ENCODE results near the gene ITGA5.

Gene ITGA5

GRCh38 chr12:54398995-54399793, 19.9 kb downstream of the ITGA5 start:
- Histone ChIP-seq H3K23ac (ENCODE audit: low read length) (no peak overlapping the region), H3K56ac (ENCODE audit: low read length) (no peak overlapping the region), H4K8ac (ENCODE audit: low read depth, low read length) (no peak overlapping the region), H2BK5ac (ENCODE audit: low read length) (no peak overlapping the region), H3K4me3 (ENCODE audit: low read length) (no peak overlapping the region), H3K18ac (ENCODE audit: low read length) (no peak overlapping the region), H3K27me3 (ENCODE audit: insufficient read depth, low read length, poor library complexity) (no peaks in the 10 kb centered on the region), H3K27ac (ENCODE audit: low read depth, low read length) (peak overlapping the region; percentile 18), H4K5ac (ENCODE audit: low read length) (no peak overlapping the region), H2BK15ac (replicated peaks; ENCODE audit: low read depth) (no peak overlapping the region), H2AK5ac (ENCODE audit: low read length) (no peak overlapping the region), H3K79me2 (ENCODE audit: control insufficient read depth, insufficient read depth, low read length) (no peaks in the 10 kb centered on the region), H3K79me1 (ENCODE audit: low read length) (peaks cover 8% of the 10 kb centered on the region), H2BK120ac (ENCODE audit: low read depth, low read length) (no peak overlapping the region), H3K4ac (ENCODE audit: low read depth, low read length) (no peak overlapping the region), H3K36me3 (ENCODE audit: control insufficient read depth, insufficient read depth, low read length) (peaks cover 52% of the 10 kb centered on the region), H3K4me1 (ENCODE audit: control insufficient read depth, low read depth, low read length) (peaks cover under 1% of the 10 kb centered on the region), H3K4me2 (ENCODE audit: low read length) (no peak overlapping the region), H3K9ac (ENCODE audit: low read length) (no peak overlapping the region)
- DNase-seq = peak; percentile 92
- WGBS (ENCODE audit: extremely low coverage, insufficient coverage, low lambda C conversion rate) = no CpG with 5 or more reads among the region's 8 CpGs

- no peak overlapping the region for H2BK5ac ChIP-seq (ENCODE audit: low read length)
- no peaks in the 10 kb centered on the region for H3K4me1 ChIP-seq (ENCODE audit: control insufficient read depth, low read depth, low read length)
- H3K27ac ChIP-seq (ENCODE audit: low read depth, low read length) = no peak overlapping the region
- H2BK15ac ChIP-seq (replicated peaks; ENCODE audit: low read depth) = no peak overlapping the region
- H3K4me2 ChIP-seq (ENCODE audit: low read length) = no peak overlapping the region
- no peak overlapping the region for H4K8ac ChIP-seq (ENCODE audit: low read depth, low read length)
- DNase-seq = no peak
- no peak overlapping the region for H3K56ac ChIP-seq (ENCODE audit: low read length)
- H3K4ac ChIP-seq (ENCODE audit: low read depth, low read length) = no peak overlapping the region
- H3K23ac ChIP-seq (ENCODE audit: low read length) = no peak overlapping the region
- peaks cover 42% of the 10 kb centered on the region for H3K36me3 ChIP-seq (ENCODE audit: control insufficient read depth, insufficient read depth, low read length)
- H3K79me1 ChIP-seq (ENCODE audit: low read length) = peaks cover 2% of the 10 kb centered on the region
- H3K27me3 ChIP-seq (ENCODE audit: insufficient read depth, low read length, poor library complexity) = no peaks in the 10 kb centered on the region
- no peak overlapping the region for H4K5ac ChIP-seq (ENCODE audit: low read length)
- H2AK5ac ChIP-seq (ENCODE audit: low read length) = no peak overlapping the region
- H2BK120ac ChIP-seq (ENCODE audit: low read depth, low read length) = no peak overlapping the region
- WGBS (ENCODE audit: extremely low coverage, insufficient coverage, low lambda C conversion rate) = no CpG with 5 or more reads among the region's 2 CpGs
- no peaks in the 10 kb centered on the region for H3K79me2 ChIP-seq (ENCODE audit: control insufficient read depth, insufficient read depth, low read length)
- H3K4me3 ChIP-seq (ENCODE audit: low read length) = no peak overlapping the region
- H3K9ac ChIP-seq (ENCODE audit: low read length) = no peak overlapping the region
- H3K18ac ChIP-seq (ENCODE audit: low read length) = no peak overlapping the region
Observed at GRCh38 chr12:54398218-54398617, 20.8 kb downstream of the ITGA5 start.

- Histone ChIP-seq H3K18ac (ENCODE audit: low read length) (no peak overlapping the region), H2AK5ac (ENCODE audit: low read length) (no peak overlapping the region), H3K27ac (ENCODE audit: low read depth, low read length) (no peak overlapping the region), H2BK5ac (ENCODE audit: low read length) (no peak overlapping the region), H4K8ac (ENCODE audit: low read depth, low read length) (no peak overlapping the region), H3K27me3 (ENCODE audit: insufficient read depth, low read length, poor library complexity) (no peaks in the 10 kb centered on the region), H2BK15ac (replicated peaks; ENCODE audit: low read depth) (no peak overlapping the region), H3K23ac (ENCODE audit: low read length) (no peak overlapping the region), H2BK120ac (ENCODE audit: low read depth, low read length) (no peak overlapping the region), H3K9ac (ENCODE audit: low read length) (no peak overlapping the region), H3K4ac (ENCODE audit: low read depth, low read length) (no peak overlapping the region), H3K79me1 (ENCODE audit: low read length) (peaks cover 2% of the 10 kb centered on the region), H3K4me2 (ENCODE audit: low read length) (no peak overlapping the region), H3K79me2 (ENCODE audit: control insufficient read depth, insufficient read depth, low read length) (no peaks in the 10 kb centered on the region), H3K4me3 (ENCODE audit: low read length) (no peak overlapping the region), H4K5ac (ENCODE audit: low read length) (no peak overlapping the region), H3K4me1 (ENCODE audit: control insufficient read depth, low read depth, low read length) (no peaks in the 10 kb centered on the region), H3K56ac (ENCODE audit: low read length) (no peak overlapping the region), H3K36me3 (ENCODE audit: control insufficient read depth, insufficient read depth, low read length) (peaks cover 36% of the 10 kb centered on the region)
- no peak for DNase-seq
- WGBS (ENCODE audit: extremely low coverage, insufficient coverage, low lambda C conversion rate) = no CpG with 5 or more reads among the region's 1 CpG
Observed at GRCh38 chr12:54397157-54397556, 21.9 kb downstream of the ITGA5 start.

- DNase-seq = no peak
- no peak overlapping the region for H2BK120ac ChIP-seq (ENCODE audit: low read depth, low read length)
- H2BK5ac ChIP-seq (ENCODE audit: low read length) = no peak overlapping the region
- H3K27me3 ChIP-seq (ENCODE audit: insufficient read depth, low read length, poor library complexity) = no peaks in the 10 kb centered on the region
- H3K79me2 ChIP-seq (ENCODE audit: control insufficient read depth, insufficient read depth, low read length) = no peaks in the 10 kb centered on the region
- no peak overlapping the region for H3K4me3 ChIP-seq (ENCODE audit: low read length)
- no peak overlapping the region for H2BK15ac ChIP-seq (replicated peaks; ENCODE audit: low read depth)
- peaks cover 25% of the 10 kb centered on the region for H3K36me3 ChIP-seq (ENCODE audit: control insufficient read depth, insufficient read depth, low read length)
- H3K27ac ChIP-seq (ENCODE audit: low read depth, low read length) = no peak overlapping the region
- no peak overlapping the region for H3K4me2 ChIP-seq (ENCODE audit: low read length)
- no peak overlapping the region for H3K9ac ChIP-seq (ENCODE audit: low read length)
- H3K4me1 ChIP-seq (ENCODE audit: control insufficient read depth, low read depth, low read length) = peaks cover 4% of the 10 kb centered on the region
- no peak overlapping the region for H2AK5ac ChIP-seq (ENCODE audit: low read length)
- no peak overlapping the region for H4K5ac ChIP-seq (ENCODE audit: low read length)
- H3K4ac ChIP-seq (ENCODE audit: low read depth, low read length) = no peak overlapping the region
- H3K23ac ChIP-seq (ENCODE audit: low read length) = no peak overlapping the region
- no peak overlapping the region for H4K8ac ChIP-seq (ENCODE audit: low read depth, low read length)
- no peak overlapping the region for H3K18ac ChIP-seq (ENCODE audit: low read length)
- H3K56ac ChIP-seq (ENCODE audit: low read length) = no peak overlapping the region
- peaks cover 2% of the 10 kb centered on the region for H3K79me1 ChIP-seq (ENCODE audit: low read length)
Observed at GRCh38 chr12:54395545-54395944, 23.5 kb downstream of the ITGA5 start.

GRCh38 chr12:54394986-54395385, 24.1 kb downstream of the ITGA5 start:
- Histone ChIP-seq H3K27me3 (ENCODE audit: insufficient read depth, low read length, poor library complexity) (no peaks in the 10 kb centered on the region), H3K27ac (ENCODE audit: low read depth, low read length) (no peak overlapping the region), H4K8ac (ENCODE audit: low read depth, low read length) (no peak overlapping the region), H2BK15ac (replicated peaks; ENCODE audit: low read depth) (no peak overlapping the region), H3K9ac (ENCODE audit: low read length) (peak overlapping the region; percentile 17), H3K56ac (ENCODE audit: low read length) (no peak overlapping the region), H3K4me2 (ENCODE audit: low read length) (no peak overlapping the region), H3K4ac (ENCODE audit: low read depth, low read length) (no peak overlapping the region), H3K79me2 (ENCODE audit: control insufficient read depth, insufficient read depth, low read length) (no peaks in the 10 kb centered on the region), H2AK5ac (ENCODE audit: low read length) (no peak overlapping the region), H2BK120ac (ENCODE audit: low read depth, low read length) (no peak overlapping the region), H3K23ac (ENCODE audit: low read length) (no peak overlapping the region), H3K4me3 (ENCODE audit: low read length) (no peak overlapping the region), H2BK5ac (ENCODE audit: low read length) (no peak overlapping the region), H3K79me1 (ENCODE audit: low read length) (peaks cover 2% of the 10 kb centered on the region), H3K36me3 (ENCODE audit: control insufficient read depth, insufficient read depth, low read length) (peaks cover 21% of the 10 kb centered on the region), H3K4me1 (ENCODE audit: control insufficient read depth, low read depth, low read length) (peaks cover 7% of the 10 kb centered on the region), H4K5ac (ENCODE audit: low read length) (no peak overlapping the region), H3K18ac (ENCODE audit: low read length) (no peak overlapping the region)
- no CpG with 5 or more reads among the region's 1 CpG for WGBS (ENCODE audit: extremely low coverage, insufficient coverage, low lambda C conversion rate)
- DNase-seq = no peak

DNA sequence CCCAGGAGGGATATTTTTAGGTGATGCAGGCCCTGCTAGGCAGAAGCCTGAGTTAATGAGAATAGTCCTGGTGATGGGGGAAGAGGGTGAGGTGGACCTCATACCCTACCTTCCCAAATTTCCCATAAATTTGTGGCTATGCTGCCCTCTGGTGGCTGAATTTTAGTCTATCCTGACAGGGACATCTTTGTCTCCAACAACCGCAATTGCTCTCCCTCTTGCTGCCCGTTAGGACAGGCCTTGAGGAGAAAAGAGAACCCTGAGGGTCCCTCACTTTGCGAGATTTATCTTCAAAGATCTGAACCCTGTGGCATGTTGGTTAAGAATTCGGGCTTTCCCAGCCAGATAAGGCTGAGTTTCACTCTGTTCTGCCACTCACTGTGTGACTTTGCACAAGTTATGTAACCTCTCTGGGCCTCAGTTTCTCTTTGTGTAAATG, 24.8 kb downstream of the ITGA5 start:
- Histone ChIP-seq H3K27me3 (ENCODE audit: insufficient read depth, low read length, poor library complexity) (no peaks in the 10 kb centered on the region), H2BK120ac (ENCODE audit: low read depth, low read length) (no peak overlapping the region), H4K8ac (ENCODE audit: low read depth, low read length) (no peak overlapping the region), H2BK15ac (replicated peaks; ENCODE audit: low read depth) (no peak overlapping the region), H3K9ac (ENCODE audit: low read length) (no peak overlapping the region), H3K79me1 (ENCODE audit: low read length) (peaks cover 2% of the 10 kb centered on the region), H3K4ac (ENCODE audit: low read depth, low read length) (no peak overlapping the region), H3K36me3 (ENCODE audit: control insufficient read depth, insufficient read depth, low read length) (peaks cover 20% of the 10 kb centered on the region), H3K56ac (ENCODE audit: low read length) (no peak overlapping the region), H3K4me2 (ENCODE audit: low read length) (no peak overlapping the region), H4K5ac (ENCODE audit: low read length) (no peak overlapping the region), H2BK5ac (ENCODE audit: low read length) (no peak overlapping the region), H2AK5ac (ENCODE audit: low read length) (no peak overlapping the region), H3K27ac (ENCODE audit: low read depth, low read length) (no peak overlapping the region), H3K23ac (ENCODE audit: low read length) (no peak overlapping the region), H3K18ac (ENCODE audit: low read length) (no peak overlapping the region), H3K4me3 (ENCODE audit: low read length) (no peak overlapping the region), H3K79me2 (ENCODE audit: control insufficient read depth, insufficient read depth, low read length) (no peaks in the 10 kb centered on the region), H3K4me1 (ENCODE audit: control insufficient read depth, low read depth, low read length) (peaks cover 14% of the 10 kb centered on the region)
- peak; percentile 86 for DNase-seq
- no CpG with 5 or more reads among the region's 4 CpGs for WGBS (ENCODE audit: extremely low coverage, insufficient coverage, low lambda C conversion rate)
